GM12878 (cell line): Measurements from ENCODE around the gene HLA-DQB1.

ENCODE experiments used
- BACH1 ChIP-seq: fragments of 450-650 bp; IDR thresholded peaks from 2 replicates; pipeline ENCODE4 v1.6.1; 2017; ENCODE audit warnings: mild to moderate bottlenecking, borderline replicate concordance
- EZH2 ChIP-seq: IDR thresholded peaks from 2 replicates; pipeline ENCODE4 v1.6.1; 2012; ENCODE audit warnings: low read depth, mild to moderate bottlenecking, control low read depth, inconsistent platforms, low read length, borderline replicate concordance; ENCODE audit not compliant: control insufficient read depth
- POLR2A ChIP-seq: IDR thresholded peaks from 2 replicates; pipeline ENCODE4 v1.6.1; 2011; ENCODE audit warnings: low read depth, mild to moderate bottlenecking, low read length
- TF ChIP-seq, protein P1 (sequence below), 3 experiments: IDR thresholded peaks in 2 of 3; conservative IDR thresholded peaks in 1 of 3; 2 replicates each; pipeline ENCODE4 v1.5.1; 2011; ENCODE audit warnings: low read depth in 3 of 3, low read length in 3 of 3, mild to moderate bottlenecking in 3 of 3, control low read depth in 2 of 3, moderate library complexity in 2 of 3, inconsistent platforms in 1 of 3, mixed read lengths in 1 of 3; ENCODE audit not compliant: control insufficient read depth in 2 of 3, insufficient read depth in 1 of 3; ENCODE audit errors: extremely low read depth in 1 of 3

DNA sequence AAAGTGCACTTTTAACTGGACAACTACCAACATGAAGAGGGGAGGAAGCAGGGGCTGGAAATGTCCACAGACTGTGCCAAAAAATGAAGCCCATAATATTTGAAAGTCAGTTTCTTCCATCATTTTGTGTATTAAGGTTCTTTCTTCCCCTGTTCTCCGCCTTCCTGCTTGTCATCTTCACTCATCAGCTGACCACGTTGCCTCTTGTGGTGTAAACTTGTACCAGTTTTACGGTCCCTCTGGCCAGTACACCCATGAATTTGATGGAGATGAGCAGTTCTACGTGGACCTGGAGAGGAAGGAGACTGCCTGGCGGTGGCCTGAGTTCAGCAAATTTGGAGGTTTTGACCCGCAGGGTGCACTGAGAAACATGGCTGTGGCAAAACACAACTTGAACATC lies 25.3 kb downstream of the HLA-DQB1 start:
- TF ChIP-seq POLR2A (0 out of 2 replicates have a peak, but pooled peaks have one; percentile 19), BACH1 (no peak), EZH2 (no peak)
- TF ChIP-seq, protein P1, sequence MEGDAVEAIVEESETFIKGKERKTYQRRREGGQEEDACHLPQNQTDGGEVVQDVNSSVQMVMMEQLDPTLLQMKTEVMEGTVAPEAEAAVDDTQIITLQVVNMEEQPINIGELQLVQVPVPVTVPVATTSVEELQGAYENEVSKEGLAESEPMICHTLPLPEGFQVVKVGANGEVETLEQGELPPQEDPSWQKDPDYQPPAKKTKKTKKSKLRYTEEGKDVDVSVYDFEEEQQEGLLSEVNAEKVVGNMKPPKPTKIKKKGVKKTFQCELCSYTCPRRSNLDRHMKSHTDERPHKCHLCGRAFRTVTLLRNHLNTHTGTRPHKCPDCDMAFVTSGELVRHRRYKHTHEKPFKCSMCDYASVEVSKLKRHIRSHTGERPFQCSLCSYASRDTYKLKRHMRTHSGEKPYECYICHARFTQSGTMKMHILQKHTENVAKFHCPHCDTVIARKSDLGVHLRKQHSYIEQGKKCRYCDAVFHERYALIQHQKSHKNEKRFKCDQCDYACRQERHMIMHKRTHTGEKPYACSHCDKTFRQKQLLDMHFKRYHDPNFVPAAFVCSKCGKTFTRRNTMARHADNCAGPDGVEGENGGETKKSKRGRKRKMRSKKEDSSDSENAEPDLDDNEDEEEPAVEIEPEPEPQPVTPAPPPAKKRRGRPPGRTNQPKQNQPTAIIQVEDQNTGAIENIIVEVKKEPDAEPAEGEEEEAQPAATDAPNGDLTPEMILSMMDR (IDR thresholded peaks at IDR 0.05 in 2 of 3, conservative IDR thresholded peaks at IDR 0.05 in 1 of 3; ENCODE audit: control insufficient read depth in 2 of 3, extremely low read depth in 1 of 3, insufficient read depth in 1 of 3, low read depth in 3 of 3, low read length in 3 of 3) = no peak
